Loucy (cell line): ENCODE measurements around the gene PHOSPHO1.

Source experiments
- CTCF ChIP-seq: fragments of 200-600 bp; sonication (generic); conservative IDR thresholded peaks from 2 replicates; pipeline ENCODE4 v1.5.1; 2014; ENCODE audit warnings: mild to moderate bottlenecking, antibody characterized with exemption, low read length
- EZH2phosphoT487 ChIP-seq: fragments of 200-600 bp; IDR thresholded peaks from 2 replicates; pipeline ENCODE4 v1.6.1; 2018; ENCODE audit warnings: antibody characterized with exemption, mild to moderate bottlenecking, moderate library complexity, borderline replicate concordance

DNA sequence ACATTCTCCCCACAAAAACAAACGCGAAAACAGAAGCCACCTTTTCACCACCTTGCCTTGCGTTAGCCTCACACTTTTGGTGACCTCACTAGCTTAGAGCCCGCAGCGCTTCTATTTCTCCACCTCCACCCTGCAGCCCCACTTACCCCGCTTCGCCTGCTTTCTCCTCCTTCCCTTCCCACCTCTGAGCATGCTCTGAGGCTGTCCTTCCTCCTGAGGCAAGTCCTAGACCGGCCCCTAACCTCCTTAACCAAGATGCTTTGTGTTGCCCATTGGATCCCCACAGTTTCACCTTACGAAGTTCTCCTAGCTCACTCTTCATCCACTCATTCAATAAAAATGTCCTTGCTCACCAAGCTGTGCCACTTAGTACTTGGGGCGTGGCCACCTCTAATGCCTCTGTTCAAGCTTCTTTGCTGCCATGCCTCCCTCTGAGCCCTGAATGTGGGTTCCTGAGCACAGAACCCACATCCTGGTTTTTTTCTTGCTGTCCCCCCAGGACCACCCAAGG is 21.5 kb downstream of the PHOSPHO1 start:
- TF ChIP-seq CTCF (no peak), EZH2phosphoT487 (no peak)
